ENCODE data around the gene SERTAD3. TPM values are rescaled to one million over a fixed set of nuclear protein-coding genes. Genes with fewer than 3 reads are reported as not detected.

Gene SERTAD3
- polyA plus RNA-seq, 1 of the 3 experiments (the other 2 are of a cell fraction) = 11.3 TPM

DNA sequence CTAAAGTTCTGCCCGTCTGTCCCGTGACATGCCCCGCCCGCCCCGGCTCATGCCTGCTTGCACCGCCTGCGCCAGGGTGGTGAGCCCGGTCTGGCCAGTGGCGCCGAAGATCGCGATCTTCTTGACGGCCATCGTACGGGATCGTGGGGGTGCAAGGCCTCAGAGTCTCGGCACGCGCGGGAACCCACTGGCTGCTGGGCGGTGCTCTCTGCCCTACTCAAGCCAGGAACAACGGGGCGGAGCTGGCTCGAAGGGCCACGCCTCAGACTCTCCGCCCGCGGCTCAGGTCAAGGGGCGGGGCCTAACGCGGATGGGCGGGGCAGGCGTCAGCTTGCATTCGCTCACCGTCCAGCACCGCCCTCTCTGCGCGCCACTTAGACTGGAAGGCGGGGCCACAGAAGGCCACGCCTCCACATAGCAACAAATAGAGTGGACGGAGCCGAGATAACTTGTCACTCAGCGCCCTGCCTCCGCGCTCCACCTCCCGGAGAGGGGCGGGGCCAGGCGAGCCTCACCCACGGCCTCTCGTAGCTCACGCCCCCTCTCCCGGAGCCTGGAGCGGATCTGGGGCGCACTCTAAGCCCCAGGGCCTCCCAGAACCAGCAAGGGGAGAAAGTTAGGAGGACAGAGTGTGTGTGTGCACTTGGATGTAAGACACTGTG is 21.6 kb upstream of the SERTAD3 start, which contains the start of gene BLVRB (continued):
- TF ChIP-seq YY1 (IDR thresholded peaks at IDR 0.05; ENCODE audit: low read depth) (no peak), MXI1 (IDR thresholded peaks at IDR 0.05; ENCODE audit: low read depth, low read length) (no peak), GABPA (IDR thresholded peaks at IDR 0.05; ENCODE audit: low read depth) (no peak), NRF1 (IDR thresholded peaks at IDR 0.05; ENCODE audit: low read depth, low read length) (peak; percentile 45; the same call in 1 of the 2 replicates), ELF1 (IDR thresholded peaks at IDR 0.05) (no peak)

DNA sequence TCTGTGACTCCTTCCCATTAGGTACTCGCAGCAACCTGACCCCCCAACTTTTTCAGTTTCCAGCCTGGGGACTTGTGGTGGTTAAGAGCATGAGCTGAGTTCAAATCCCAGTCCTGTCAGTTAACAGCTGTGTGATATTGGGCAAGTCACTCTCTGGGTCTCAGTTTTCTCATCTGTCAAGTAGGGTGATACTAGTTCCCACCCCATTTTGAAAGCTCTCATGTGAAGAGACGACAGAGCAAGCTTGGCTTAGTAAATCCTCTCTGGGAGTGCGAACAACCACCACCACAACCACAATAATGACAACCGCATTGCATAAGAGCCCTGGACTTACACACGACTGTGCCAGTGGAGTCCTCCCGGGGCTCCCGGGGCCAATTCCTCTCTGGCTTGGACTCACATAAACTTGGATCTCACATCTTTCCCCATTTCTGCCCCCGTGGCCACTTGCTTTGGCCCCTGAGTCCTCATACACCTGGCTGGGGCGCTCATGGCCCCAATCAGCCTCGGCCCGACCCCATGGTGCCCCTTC is 21.0 kb upstream of the SERTAD3 start:
- no peaks in the 10 kb centered on the region for H3K27me3 ChIP-seq (ENCODE audit: insufficient read depth)
- peak overlapping the region; percentile 3 to 79; a peak in 3 of 4 replicates for H3K27ac ChIP-seq (ENCODE audit: low read depth in 2 of 2, low read length in 1 of 2)
- H3K79me2 ChIP-seq (ENCODE audit: insufficient read depth) = no peaks in the 10 kb centered on the region; the same call in 1 of the 2 replicates
- H4K20me1 ChIP-seq (ENCODE audit: insufficient read depth) = no peaks in the 10 kb centered on the region
- DNase-seq = no peak
- H3K9me2 ChIP-seq = no peaks in the 10 kb centered on the region
- peak overlapping the region; percentile 74 for H3K9ac ChIP-seq
- no peak for TF ChIP-seq ZBTB33 (IDR thresholded peaks at IDR 0.05; ENCODE audit: borderline replicate concordance, low read depth)
- no peak for TF ChIP-seq GABPA (IDR thresholded peaks at IDR 0.05; ENCODE audit: low read depth)
- TF ChIP-seq FOXM1 (IDR thresholded peaks at IDR 0.05; ENCODE audit: low read depth) = no peak
- TF ChIP-seq EZH2phosphoT487 (IDR thresholded peaks at IDR 0.05; ENCODE audit: borderline replicate concordance, low read depth) = no peak
- TF ChIP-seq, protein P1, sequence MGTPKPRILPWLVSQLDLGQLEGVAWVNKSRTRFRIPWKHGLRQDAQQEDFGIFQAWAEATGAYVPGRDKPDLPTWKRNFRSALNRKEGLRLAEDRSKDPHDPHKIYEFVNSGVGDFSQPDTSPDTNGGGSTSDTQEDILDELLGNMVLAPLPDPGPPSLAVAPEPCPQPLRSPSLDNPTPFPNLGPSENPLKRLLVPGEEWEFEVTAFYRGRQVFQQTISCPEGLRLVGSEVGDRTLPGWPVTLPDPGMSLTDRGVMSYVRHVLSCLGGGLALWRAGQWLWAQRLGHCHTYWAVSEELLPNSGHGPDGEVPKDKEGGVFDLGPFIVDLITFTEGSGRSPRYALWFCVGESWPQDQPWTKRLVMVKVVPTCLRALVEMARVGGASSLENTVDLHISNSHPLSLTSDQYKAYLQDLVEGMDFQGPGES (IDR thresholded peaks at IDR 0.05; ENCODE audit: low read depth, low read length) = no peak
- POLR2A ChIA-PET = interaction anchor here (0.9 to 1.6 kb wide), 4 partner anchors 22 to 106 kb away, joined by 3 to 7 read pairs (median 4); partner anchors contain the start of gene SERTAD1
- H3K9me3 ChIP-seq = no peaks in the 10 kb centered on the region
- peak overlapping the region; percentile 98 for H2AFZ ChIP-seq (ENCODE audit: low read depth)
- peaks cover 14% of the 10 kb centered on the region for H3F3A ChIP-seq (replicated peaks; ENCODE audit: insufficient read depth)
- peaks cover 5 to 17% of the 10 kb centered on the region in 2 experiments; a peak in 3 of 4 replicates for H3K4me1 ChIP-seq (ENCODE audit: control insufficient read depth in 1 of 2, insufficient read depth in 2 of 2, low read depth in 1 of 2, low read length in 1 of 2)
- CTCF ChIA-PET = interaction anchor here (0.9 to 4.4 kb wide), 20 partner anchors 12 to 904 kb away, joined by 3 to 49 read pairs (median 6); partner anchors contain the start of gene LTBP4
- H3K4me2 ChIP-seq = peak overlapping the region; percentile 91
- H3K36me3 ChIP-seq (replicated peaks in 1 of 2; ENCODE audit: control insufficient read depth in 1 of 2, insufficient read depth in 2 of 2, low read length in 1 of 2) = no peaks in the 10 kb centered on the region
- WGBS (ENCODE audit: low lambda C conversion rate) = 12% methylated on average over 11 of the region's 11 CpGs
- H3K4me3 ChIP-seq (ENCODE audit: low read depth in 2 of 2, low read length in 1 of 2) = peak overlapping the region; percentile 61 to 79

Measured in SK-N-SH (cell line).